ENCODE results near the gene MCMBP.
"Not testable (repeated sequence)": the region's sequence is repeated elsewhere in the genome, so short reads cannot be mapped to it uniquely, and the experiment has no call there.

Gene MCMBP, protein sequence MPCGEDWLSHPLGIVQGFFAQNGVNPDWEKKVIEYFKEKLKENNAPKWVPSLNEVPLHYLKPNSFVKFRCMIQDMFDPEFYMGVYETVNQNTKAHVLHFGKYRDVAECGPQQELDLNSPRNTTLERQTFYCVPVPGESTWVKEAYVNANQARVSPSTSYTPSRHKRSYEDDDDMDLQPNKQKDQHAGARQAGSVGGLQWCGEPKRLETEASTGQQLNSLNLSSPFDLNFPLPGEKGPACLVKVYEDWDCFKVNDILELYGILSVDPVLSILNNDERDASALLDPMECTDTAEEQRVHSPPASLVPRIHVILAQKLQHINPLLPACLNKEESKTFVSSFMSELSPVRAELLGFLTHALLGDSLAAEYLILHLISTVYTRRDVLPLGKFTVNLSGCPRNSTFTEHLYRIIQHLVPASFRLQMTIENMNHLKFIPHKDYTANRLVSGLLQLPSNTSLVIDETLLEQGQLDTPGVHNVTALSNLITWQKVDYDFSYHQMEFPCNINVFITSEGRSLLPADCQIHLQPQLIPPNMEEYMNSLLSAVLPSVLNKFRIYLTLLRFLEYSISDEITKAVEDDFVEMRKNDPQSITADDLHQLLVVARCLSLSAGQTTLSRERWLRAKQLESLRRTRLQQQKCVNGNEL

DNA sequence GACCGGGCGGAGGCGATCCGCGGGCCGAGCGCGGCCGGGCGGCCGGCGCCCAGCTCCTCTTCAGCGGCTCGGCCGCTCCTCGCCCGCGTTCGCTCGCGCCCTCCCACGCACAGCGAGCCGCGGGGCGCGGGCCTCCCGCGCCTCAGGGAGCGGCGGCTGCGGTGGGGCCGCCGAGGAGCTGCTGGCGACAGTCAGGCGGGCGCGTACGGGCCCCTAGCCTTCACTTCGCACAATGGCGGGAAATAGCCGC lies at the start of gene MCMBP:
TSS of gene MCMBP (minus strand) at position 234 of the 250 bp plus-strand sequence. CDS start 259 bp downstream, outside the sequence.
- DNase-seq (ENCODE audit: low read depth in 2 of 2): no peak

DNA sequence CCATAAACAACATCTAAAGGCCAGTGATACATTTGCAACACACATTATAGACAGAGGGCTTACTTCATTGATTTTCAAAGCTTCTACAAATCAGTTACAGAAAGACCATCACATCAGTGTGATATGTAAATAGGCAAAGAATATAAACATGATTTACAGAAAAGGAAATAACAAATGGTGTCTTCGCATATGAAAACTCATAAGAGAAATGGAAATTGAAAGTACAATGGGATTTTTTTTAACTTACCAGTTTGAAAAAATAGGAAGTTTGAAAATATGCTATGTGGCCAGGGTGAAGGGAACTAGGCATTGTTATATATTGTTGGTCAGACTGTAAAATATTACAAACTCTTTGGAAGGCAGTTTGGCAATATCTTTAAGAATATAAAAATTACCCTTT lies 47.2 kb upstream of the MCMBP start:
- DNase-seq (ENCODE audit: low read depth in 2 of 2): no peak

- DNase-seq (ENCODE audit: low read depth in 2 of 2): no peak
These were observed 46.6 kb upstream of the MCMBP start for GRCh38 chr10:119919271-119919670.

DNA sequence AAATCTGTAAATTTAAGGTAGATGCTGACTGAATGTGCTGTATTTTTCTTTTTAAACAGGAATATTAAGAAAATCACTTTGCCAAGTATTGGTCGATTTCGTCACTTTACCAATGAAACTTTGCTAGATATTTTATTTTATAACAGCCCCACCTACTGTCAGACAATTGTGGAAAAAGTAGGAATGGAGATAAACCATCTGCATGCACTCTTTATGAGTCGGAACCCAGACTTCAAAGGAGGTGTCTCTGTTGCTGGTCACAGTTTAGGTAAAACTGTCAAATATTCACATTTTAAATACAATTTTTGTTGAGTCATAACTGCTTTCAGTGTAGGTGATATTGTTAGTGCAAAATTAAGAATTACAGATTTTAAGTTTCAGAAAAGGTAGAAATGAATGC lies 45.1 kb upstream of the MCMBP start:
- no peak for DNase-seq (ENCODE audit: low read depth in 2 of 2)

- no peak for DNase-seq (ENCODE audit: low read depth in 2 of 2)
These were observed 38.0 kb upstream of the MCMBP start for GRCh38 chr10:119910689-119911088.

DNA sequence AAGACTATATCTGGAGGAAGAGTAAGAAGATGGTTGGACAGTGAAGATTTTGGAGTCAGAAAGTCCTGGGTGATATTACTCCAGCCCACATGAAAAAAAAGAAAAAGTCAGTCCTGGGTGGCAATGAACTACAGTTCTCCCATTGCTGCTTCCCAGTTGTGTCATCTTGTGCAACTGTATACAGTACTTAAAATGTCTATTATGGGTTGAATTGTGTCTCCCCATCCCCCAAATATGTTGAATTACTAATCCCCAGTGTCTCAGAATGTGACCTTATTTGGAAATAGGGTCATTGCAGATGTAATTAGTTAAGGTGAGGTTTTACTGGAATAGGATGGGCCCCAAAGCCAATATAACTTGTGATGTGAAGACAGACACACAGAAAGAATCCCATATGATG lies 35.5 kb upstream of the MCMBP start:
- DNase-seq (ENCODE audit: low read depth in 2 of 2): peak; percentile 33 to 39

- not testable (repeated sequence) for DNase-seq (ENCODE audit: low read depth in 2 of 2)
These were observed 35.1 kb upstream of the MCMBP start for GRCh38 chr10:119907695-119908094.

GRCh38 chr10:119903946-119904666 lies 31.5 kb upstream of the MCMBP start:
- DNase-seq (ENCODE audit: low read depth in 2 of 2): no peak

- DNase-seq (ENCODE audit: low read depth in 2 of 2): no peak
These were observed 25.9 kb upstream of the MCMBP start for GRCh38 chr10:119898577-119898976.

- DNase-seq (ENCODE audit: low read depth in 2 of 2): no peak
These were observed 24.5 kb upstream of the MCMBP start for GRCh38 chr10:119896937-119897770.

DNA sequence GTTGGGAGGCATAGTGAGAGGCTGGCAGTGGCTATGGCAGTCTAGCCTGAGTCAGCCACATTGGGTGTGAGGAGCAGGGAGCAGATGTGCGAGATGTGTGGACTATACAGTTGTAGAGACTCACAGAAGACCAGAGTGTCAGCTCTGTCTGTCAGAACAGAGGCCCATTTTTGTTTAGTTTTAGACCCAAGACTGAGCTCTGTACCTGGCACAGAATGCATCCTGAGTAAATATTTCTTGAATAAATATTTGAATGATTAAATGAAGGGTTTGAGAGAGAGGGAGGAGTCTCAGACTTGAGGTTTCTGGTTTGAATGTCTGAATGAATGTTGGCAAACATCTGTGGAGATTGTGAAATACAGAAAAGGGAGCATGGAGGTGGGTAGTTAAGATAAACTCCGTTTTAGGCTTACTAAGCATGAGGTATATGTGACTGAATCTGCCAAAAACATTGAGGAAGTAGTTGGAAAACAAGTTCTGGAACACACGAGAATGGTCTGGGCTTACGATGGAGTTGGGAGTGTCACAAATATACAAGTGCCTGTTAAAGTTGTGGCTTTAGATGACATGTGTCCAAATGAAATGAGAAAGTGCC lies 23.5 kb upstream of the MCMBP start:
- DNase-seq (ENCODE audit: low read depth in 2 of 2): peak in 1 of 2 experiments; percentile 40

DNA sequence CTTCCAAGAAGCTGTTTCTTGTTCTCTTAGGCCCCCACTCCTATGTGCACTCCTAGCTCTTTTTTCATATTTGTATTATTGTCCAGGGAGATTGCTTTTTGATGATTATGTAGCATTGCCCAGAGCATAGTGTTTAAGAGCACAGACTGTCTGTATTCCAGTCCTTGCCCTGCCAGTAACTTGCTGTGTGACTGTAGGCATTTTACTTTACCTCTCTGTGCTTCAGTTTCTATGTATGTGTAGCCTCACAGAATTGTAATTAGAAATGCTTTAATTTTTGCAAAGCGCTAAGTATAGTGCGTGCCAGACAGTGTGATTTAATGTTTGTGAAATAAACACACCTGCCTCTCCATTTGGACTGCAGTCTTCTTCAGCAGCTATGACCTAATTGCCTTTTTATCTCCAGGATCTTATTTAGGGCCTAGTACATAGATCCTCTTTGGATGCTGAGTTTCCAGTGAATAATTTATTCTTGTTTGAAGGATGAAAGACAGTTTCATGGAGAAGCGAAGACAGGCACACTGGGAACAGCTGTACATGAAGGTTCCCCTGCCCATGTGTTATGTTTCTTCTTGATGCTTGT lies 21.3 kb upstream of the MCMBP start:
- no peak for DNase-seq (ENCODE audit: low read depth in 2 of 2)

GRCh38 chr10:119893074-119893473 lies 20.4 kb upstream of the MCMBP start:
- DNase-seq (ENCODE audit: low read depth in 2 of 2): no peak

GRCh38 chr10:119892188-119893065 lies 19.8 kb upstream of the MCMBP start, which contains the start of gene SEC23IP:
Gene SEC23IP, plus strand, starts transcription at chr10:119892730. Its CDS starts 53 bp downstream, at chr10:119892783.
- peak; percentile 81 for DNase-seq (ENCODE audit: low read depth in 2 of 2)

DNA sequence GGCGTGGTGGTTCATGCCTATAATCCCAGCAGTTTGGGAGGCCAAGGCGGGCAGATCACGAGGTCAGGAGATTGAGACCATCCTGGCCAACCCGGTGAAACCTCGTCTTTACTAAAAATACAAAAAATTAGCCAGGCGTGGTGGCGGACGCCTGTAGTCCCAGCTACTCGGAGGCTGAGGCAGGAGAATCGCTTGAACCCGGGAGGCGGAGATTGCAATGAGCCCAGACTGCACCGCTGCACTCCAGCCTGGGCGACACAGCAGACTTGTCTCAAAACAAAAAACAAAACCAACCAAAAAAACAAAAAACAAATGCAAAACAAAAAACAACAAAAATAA lies 19.2 kb upstream of the MCMBP start:
- not testable (repeated sequence) for DNase-seq (ENCODE audit: low read depth in 2 of 2)

DNA sequence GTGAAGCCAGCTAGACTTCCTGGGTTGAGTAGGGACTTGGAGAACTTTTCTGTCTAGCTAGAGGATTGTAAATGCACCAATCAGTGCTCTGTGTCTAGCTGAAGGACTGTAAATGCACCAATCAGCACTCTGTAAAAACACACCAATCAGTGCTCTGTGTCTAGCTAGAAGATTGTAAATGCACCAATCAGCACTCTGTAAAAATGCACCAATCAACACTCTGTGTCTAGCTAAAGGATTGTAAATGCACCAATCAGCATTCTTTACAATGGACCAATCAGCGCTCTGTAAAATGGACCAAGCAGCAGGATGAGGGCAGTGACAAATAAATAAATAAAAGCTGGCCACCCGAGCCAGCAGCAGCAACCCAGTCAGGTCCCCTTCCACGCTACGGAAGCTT lies 17.7 kb upstream of the MCMBP start:
- DNase-seq (ENCODE audit: low read depth in 2 of 2): not testable (repeated sequence)

- not testable (repeated sequence) for DNase-seq (ENCODE audit: low read depth in 2 of 2)
These were observed 16.6 kb upstream of the MCMBP start for GRCh38 chr10:119889201-119889600.

DNA sequence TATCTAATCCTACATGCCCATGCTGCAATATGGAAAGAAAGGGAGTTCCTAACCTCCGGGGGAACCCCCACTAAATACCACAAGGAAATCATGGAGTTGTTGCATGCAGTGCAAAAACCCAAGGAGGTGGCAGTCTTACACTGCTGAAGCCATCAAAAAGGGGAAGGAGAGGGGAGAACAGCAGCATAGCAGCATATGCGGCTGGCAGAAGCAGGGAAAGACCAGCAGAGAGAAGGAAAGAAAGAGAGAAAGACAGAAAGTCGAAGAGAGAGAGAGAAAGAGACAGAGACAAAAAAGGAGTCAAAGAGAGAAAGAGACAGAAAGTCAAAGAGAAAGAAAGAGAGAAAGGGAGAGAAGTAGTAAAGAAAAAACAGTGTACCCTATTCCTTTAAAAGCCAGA lies 16.1 kb upstream of the MCMBP start:
- not testable (repeated sequence) for DNase-seq (ENCODE audit: low read depth in 2 of 2)

DNA sequence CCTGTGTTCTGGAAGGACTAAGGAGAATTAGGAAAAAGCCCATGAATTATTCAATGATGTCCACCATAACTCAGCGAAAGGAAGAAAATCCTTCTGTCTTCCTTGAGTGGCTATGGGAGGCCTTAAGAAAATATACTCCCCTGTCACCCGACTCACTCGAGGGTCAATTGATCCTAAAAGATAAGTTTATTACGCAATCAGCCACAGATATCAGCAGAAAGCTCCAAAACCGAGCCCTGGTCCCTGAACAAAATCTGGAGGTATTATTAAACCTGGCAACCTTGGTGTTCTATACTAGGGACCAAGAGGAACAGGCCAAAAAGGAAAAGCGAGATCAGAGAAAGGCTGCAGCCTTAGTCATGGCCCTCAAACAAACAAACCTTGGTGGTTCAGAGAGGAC lies 13.4 kb upstream of the MCMBP start:
- not testable (repeated sequence) for DNase-seq (ENCODE audit: low read depth in 2 of 2)

Measured in fibroblast of skin of left biceps (primary cell).